H1 (cell line): ENCODE data around the gene HSPA1A. TPM values are rescaled to one million over a fixed set of nuclear protein-coding genes. Genes with fewer than 3 reads are reported as not detected.

Experiments used
- CHD1 ChIP-seq: IDR thresholded peaks from 2 replicates; pipeline ENCODE4 v1.6.1; 2012; ENCODE audit warnings: low read depth, low read length, improper control_type of control experiment
- EGR1 ChIP-seq: IDR thresholded peaks from 2 replicates; pipeline ENCODE4 v1.6.1; 2011; ENCODE audit warnings: low read depth, low read length, borderline replicate concordance
- FOSL1 ChIP-seq: IDR thresholded peaks from 2 replicates; pipeline ENCODE4 v1.6.1; 2011; ENCODE audit warnings: mild to moderate bottlenecking, low read depth, low read length, moderate library complexity; ENCODE audit not compliant: insufficient read depth
- HDAC6 ChIP-seq: IDR thresholded peaks from one replicate; pipeline ENCODE4 v1.7.1; 2012; ENCODE audit warnings: low read depth, mild to moderate bottlenecking, inconsistent platforms, low read length, moderate library complexity
- KDM4A ChIP-seq: IDR thresholded peaks from one replicate; pipeline ENCODE4 v1.7.1; 2012; ENCODE audit warnings: low read depth, mild to moderate bottlenecking, moderate library complexity, low read length, inconsistent platforms; ENCODE audit not compliant: severe bottlenecking
- MAFK ChIP-seq: IDR thresholded peaks from 2 replicates; pipeline ENCODE4 v1.6.1; 2012; ENCODE audit warnings: low read depth, mild to moderate bottlenecking, improper control_type of control experiment, low read length
- POLR2A ChIP-seq, 2 experiments: IDR thresholded peaks; 1 replicate in 1 of 2; 2 replicates in 1 of 2; pipeline ENCODE4 v1.6.1; 2011; ENCODE audit warnings: low read depth in 2 of 2, low read length in 2 of 2, mild to moderate bottlenecking in 2 of 2; ENCODE audit errors: control extremely low read depth in 1 of 2
- RNF2 ChIP-seq: fragments of 200-900, 300-1000 bp; sonication (generic); IDR thresholded peaks from 2 replicates; pipeline ENCODE4 v1.7.1; 2016; ENCODE audit warnings: borderline replicate concordance, low read depth, mild to moderate bottlenecking, antibody characterized with exemption, low read length; ENCODE audit not compliant: poor library complexity, severe bottlenecking; ENCODE audit errors: missing control alignments
- SUZ12 ChIP-seq: fragments of 200-600 bp; sonication (generic); IDR thresholded peaks from 2 replicates; pipeline ENCODE4 v1.6.1; 2012; ENCODE audit warnings: mild to moderate bottlenecking, inconsistent platforms, low read length, moderate library complexity, mixed read lengths
- polyA plus RNA-seq, 7 experiments: library from polyadenylated mRNA; depleted of rRNA in 3 of 7; stranded (reverse) in 5 of 7; unstranded in 2 of 7; fragments of >200 nt in 5 of 7; fragments of 200-250 nt in 2 of 7; gene quantifications; 1 replicate in 5 of 7; 2 replicates in 1 of 7; 4 replicates in 1 of 7; pipeline versions ENCODE4 v1.2.1 to v1.2.3, GENCODE V29; 2011 to 2013; ENCODE audit warnings: missing spikeins in 2 of 7, mixed read lengths in 2 of 7
- total RNA-seq: library from RNA; stranded (reverse); fragmentation: NEBNext Ultra II Directional; extraction: Animal tissue kit (Norgen Biotek cat#: 25700); gene quantifications from 2 replicates; pipeline ENCODE4 v1.2.1, GENCODE V29; 2021
- TF ChIP-seq, protein P1 (sequence below): fragments of 300-600 bp; sonication (generic); IDR thresholded peaks from 2 replicates; pipeline ENCODE4 v1.7.1; 2012; ENCODE audit warnings: low read length, moderate library complexity, mild to moderate bottlenecking, inconsistent platforms; ENCODE audit not compliant: insufficient replicate concordance

The HSPA1A gene
- total and polyA plus RNA-seq, 2 of the 8 experiments (the other 6 are each of a cell fraction or from before 2014, with no cell fraction given) = 40.7 to 54.0 TPM

DNA sequence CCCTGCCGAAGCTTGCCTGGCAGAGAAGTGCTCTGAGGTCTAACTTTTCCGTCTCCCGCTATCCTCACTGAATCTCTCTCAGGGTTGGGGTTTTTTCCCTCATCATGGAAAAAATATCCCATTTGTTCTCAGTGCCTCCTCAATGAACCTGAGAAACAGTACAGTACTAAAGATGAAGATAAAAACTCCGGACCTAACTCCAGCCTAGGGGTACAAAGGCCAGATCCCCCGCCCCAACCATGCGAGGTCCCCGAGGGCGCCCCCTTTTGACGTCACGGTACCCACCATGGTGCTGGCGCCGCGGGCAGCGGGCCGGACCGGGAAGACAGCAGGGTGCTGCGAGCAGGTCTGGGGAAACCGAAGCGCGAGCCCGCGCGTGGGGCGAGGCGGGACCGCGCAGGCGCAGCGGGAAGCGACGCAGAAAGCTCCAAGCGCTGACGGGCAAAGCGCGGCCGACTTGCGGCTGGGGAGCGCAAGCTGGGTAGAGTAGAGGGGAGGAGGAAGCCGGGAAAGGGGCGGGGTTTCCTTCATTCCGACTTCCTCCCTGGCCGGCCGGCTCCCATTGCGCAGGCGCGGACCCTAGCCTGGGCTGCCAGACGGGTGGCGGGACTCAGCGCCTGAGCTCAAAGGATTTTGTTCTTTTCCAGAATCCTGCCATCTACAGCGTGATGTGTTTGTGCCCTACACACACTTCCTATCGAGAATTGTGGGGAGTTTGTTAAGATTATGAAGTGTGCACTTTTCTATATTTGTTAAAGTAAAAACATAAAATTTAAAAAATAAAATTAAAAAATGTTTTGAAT, 8.7 kb upstream of the HSPA1A start, which contains the start of gene LSM2 (continued):
- peak; percentile 98 for TF ChIP-seq KDM4A
- no peak for TF ChIP-seq RNF2
- TF ChIP-seq MAFK = no peak
- 0 out of 2 replicates have a peak, but pooled peaks have one; percentile 16 for TF ChIP-seq EGR1
- TF ChIP-seq POLR2A (IDR thresholded peaks at IDR 0.05; ENCODE audit: control extremely low read depth in 1 of 2, low read depth in 2 of 2, low read length in 2 of 2) = peak; percentile 58 to 69
- TF ChIP-seq HDAC6 = no peak
- TF ChIP-seq, protein P1, sequence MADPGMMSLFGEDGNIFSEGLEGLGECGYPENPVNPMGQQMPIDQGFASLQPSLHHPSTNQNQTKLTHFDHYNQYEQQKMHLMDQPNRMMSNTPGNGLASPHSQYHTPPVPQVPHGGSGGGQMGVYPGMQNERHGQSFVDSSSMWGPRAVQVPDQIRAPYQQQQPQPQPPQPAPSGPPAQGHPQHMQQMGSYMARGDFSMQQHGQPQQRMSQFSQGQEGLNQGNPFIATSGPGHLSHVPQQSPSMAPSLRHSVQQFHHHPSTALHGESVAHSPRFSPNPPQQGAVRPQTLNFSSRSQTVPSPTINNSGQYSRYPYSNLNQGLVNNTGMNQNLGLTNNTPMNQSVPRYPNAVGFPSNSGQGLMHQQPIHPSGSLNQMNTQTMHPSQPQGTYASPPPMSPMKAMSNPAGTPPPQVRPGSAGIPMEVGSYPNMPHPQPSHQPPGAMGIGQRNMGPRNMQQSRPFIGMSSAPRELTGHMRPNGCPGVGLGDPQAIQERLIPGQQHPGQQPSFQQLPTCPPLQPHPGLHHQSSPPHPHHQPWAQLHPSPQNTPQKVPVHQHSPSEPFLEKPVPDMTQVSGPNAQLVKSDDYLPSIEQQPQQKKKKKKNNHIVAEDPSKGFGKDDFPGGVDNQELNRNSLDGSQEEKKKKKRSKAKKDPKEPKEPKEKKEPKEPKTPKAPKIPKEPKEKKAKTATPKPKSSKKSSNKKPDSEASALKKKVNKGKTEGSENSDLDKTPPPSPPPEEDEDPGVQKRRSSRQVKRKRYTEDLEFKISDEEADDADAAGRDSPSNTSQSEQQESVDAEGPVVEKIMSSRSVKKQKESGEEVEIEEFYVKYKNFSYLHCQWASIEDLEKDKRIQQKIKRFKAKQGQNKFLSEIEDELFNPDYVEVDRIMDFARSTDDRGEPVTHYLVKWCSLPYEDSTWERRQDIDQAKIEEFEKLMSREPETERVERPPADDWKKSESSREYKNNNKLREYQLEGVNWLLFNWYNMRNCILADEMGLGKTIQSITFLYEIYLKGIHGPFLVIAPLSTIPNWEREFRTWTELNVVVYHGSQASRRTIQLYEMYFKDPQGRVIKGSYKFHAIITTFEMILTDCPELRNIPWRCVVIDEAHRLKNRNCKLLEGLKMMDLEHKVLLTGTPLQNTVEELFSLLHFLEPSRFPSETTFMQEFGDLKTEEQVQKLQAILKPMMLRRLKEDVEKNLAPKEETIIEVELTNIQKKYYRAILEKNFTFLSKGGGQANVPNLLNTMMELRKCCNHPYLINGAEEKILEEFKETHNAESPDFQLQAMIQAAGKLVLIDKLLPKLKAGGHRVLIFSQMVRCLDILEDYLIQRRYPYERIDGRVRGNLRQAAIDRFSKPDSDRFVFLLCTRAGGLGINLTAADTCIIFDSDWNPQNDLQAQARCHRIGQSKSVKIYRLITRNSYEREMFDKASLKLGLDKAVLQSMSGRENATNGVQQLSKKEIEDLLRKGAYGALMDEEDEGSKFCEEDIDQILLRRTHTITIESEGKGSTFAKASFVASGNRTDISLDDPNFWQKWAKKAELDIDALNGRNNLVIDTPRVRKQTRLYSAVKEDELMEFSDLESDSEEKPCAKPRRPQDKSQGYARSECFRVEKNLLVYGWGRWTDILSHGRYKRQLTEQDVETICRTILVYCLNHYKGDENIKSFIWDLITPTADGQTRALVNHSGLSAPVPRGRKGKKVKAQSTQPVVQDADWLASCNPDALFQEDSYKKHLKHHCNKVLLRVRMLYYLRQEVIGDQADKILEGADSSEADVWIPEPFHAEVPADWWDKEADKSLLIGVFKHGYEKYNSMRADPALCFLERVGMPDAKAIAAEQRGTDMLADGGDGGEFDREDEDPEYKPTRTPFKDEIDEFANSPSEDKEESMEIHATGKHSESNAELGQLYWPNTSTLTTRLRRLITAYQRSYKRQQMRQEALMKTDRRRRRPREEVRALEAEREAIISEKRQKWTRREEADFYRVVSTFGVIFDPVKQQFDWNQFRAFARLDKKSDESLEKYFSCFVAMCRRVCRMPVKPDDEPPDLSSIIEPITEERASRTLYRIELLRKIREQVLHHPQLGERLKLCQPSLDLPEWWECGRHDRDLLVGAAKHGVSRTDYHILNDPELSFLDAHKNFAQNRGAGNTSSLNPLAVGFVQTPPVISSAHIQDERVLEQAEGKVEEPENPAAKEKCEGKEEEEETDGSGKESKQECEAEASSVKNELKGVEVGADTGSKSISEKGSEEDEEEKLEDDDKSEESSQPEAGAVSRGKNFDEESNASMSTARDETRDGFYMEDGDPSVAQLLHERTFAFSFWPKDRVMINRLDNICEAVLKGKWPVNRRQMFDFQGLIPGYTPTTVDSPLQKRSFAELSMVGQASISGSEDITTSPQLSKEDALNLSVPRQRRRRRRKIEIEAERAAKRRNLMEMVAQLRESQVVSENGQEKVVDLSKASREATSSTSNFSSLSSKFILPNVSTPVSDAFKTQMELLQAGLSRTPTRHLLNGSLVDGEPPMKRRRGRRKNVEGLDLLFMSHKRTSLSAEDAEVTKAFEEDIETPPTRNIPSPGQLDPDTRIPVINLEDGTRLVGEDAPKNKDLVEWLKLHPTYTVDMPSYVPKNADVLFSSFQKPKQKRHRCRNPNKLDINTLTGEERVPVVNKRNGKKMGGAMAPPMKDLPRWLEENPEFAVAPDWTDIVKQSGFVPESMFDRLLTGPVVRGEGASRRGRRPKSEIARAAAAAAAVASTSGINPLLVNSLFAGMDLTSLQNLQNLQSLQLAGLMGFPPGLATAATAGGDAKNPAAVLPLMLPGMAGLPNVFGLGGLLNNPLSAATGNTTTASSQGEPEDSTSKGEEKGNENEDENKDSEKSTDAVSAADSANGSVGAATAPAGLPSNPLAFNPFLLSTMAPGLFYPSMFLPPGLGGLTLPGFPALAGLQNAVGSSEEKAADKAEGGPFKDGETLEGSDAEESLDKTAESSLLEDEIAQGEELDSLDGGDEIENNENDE = no peak
- TF ChIP-seq SUZ12 = no peak
- TF ChIP-seq CHD1 = no peak
- TF ChIP-seq FOSL1 = no peak
